Psoas muscle (tissue), 8 donors: ENCODE data around the gene RAB17. TPM values are rescaled to one million over a fixed set of nuclear protein-coding genes. Genes with fewer than 3 reads are reported as not detected.

Experiments
- ATAC-seq, 4 donors: fragments of 200-7000 bp; cut with Tn5 transposase; one replicate each; pipeline ENCODE4 v1.9.1; 2020; ENCODE audit warnings: moderate library complexity in 3 of 4, mild to moderate bottlenecking in 2 of 4
- DNase-seq, 2 donors: peaks; one replicate each; pipeline ENCODE4 v3.0.0-alpha.2; 2020
- H3K27ac ChIP-seq: fragments of 200-600 bp; one replicate; pipeline ENCODE4 v1.8.0; 2022
- H3K27me3 ChIP-seq, 3 donors: fragments of 200-600 bp in 1 of 3; one replicate each; pipeline versions ENCODE4 v1.6.1 to v1.8.0; 2013 to 2022; ENCODE audit warnings: low read length in 2 of 3, mild to moderate bottlenecking in 2 of 3, moderate library complexity in 1 of 3; ENCODE audit not compliant: insufficient read depth in 3 of 3
- H3K36me3 ChIP-seq, 2 donors: fragments of 200-600 bp in 1 of 2; one replicate each; pipeline versions ENCODE4 v1.6.1 to v1.8.0; 2013 to 2022; ENCODE audit warnings: low read depth in 1 of 2, mild to moderate bottlenecking in 1 of 2, moderate library complexity in 1 of 2; ENCODE audit not compliant: insufficient read depth in 1 of 2
- H3K4me1 ChIP-seq: fragments of 200-600 bp; one replicate; pipeline ENCODE4 v1.8.0; 2022
- H3K4me3 ChIP-seq: fragments of 200-600 bp; one replicate; pipeline ENCODE4 v1.8.0; 2022; ENCODE audit warnings: mild to moderate bottlenecking
- H3K9me3 ChIP-seq: fragments of 200-600 bp; one replicate; pipeline ENCODE4 v1.8.0; 2022
- WGBS, 3 donors: extraction: QIAGEN DNeasy Blood & Tissue Kit; methylation state at CpG; one replicate each; pipeline versions ENCODE4 v1.1.6 to v1.1.7; 2013; 5-methylcytosine and 5-hydroxymethylcytosine counted together
- intact Hi-C, 2 donors: fragments of 100-400 bp; cut with DNase I; formaldehyde crosslinking; loops; one replicate each; pipeline versions ENCODE4 v1.11.0 to v1.14.2; 2022
- polyA plus RNA-seq, 3 donors: library from polyadenylated mRNA; stranded (reverse); fragments of 200-250 nt; gene quantifications; one replicate each; pipeline ENCODE4 v1.2.3, GENCODE V29; 2013
- total RNA-seq, 4 donors: library from RNA; stranded (reverse); fragmentation: NEBNext Ultra II Directional in 2 of 4; extraction: Animal tissue kit (Norgen Biotek cat#: 25700) in 2 of 4; gene quantifications; one replicate each; pipeline versions ENCODE4 v1.2.1 to v1.2.4, GENCODE V29; 2021 to 2023
- TF ChIP-seq, protein P1 (sequence below): fragments of 200-600 bp; IDR thresholded peaks from one replicate; pipeline ENCODE4 v1.8.0; 2022; ENCODE audit warnings: antibody characterized with exemption
- donor health status: healthy with polysubstance abuse.
- donor health status: DM: no; HTN: no; CAD: no; lungs with moderate emphysema.
- donor health status: Bipolar disorder and iron deficiency.
- donor health status: healthy.
- donor health status: DM: yes; HTN: yes; CAD: no.
- donor health status: DM: no; HTN: no; CAD: no.
- donor health status: DM: no; HTN: no; CAD: no.
- donor health status: DM: yes; HTN: yes; CAD: no.

Gene RAB17
- total and polyA plus RNA-seq, 7 donors, result 0.52 to 1.5 (median 1.2) TPM

DNA sequence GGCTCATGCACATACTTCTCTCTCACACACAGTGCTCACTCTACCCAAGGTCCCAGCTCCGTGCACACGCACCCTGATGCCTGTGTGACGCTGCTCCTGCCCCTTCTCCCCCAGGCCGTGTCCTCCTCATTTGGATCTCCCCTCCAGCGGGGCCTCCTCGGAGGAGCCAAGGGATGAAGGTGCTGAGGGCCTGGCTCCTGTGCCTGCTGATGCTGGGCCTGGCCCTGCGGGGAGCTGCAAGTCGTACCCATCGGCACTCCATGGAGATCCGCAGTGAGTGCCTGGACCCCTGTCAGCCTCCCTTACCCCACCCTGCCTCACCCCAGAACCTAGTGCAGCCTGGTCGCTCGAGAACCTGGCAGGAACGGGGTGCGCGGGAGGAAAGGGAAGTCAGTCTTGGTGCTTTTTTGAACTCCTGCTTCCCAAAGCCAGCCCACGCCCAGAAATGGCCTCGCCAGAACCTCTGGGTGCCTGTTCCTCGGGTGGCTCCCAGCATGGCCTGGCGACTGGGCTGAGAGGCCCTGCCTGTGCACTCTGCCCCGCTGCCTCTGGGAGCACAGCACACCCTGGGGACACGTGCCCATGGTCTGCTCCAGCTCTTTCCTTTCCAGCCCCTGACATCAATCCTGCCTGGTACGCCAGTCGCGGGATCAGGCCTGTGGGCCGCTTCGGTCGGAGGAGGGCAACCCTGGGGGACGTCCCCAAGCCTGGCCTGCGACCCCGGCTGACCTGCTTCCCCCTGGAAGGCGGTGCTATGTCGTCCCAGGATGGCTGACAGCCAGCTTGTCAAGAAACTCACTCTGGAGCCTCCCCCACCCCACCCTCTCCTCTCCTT, 23.9 kb downstream of the RAB17 start, which contains the start of gene PRLH:
Gene PRLH (plus strand): TSS at position 174 of the 835 bp plus-strand sequence. CDS start 0 bp downstream, at position 174.
- intact Hi-C loops, result loop anchor here (5.0 to 10.0 kb wide), 2 partner anchors 144 to 442 kb away; no protein-coding TSS in a partner anchor
- H3K36me3 ChIP-seq, result no peaks in the 10 kb centered on the region
- 65 to 81% (median 75%) methylated on average over 29 to 32 of the region's 32 CpGs for WGBS, 3 donors
- no peaks in the 10 kb centered on the region for H3K9me3 ChIP-seq
- H3K4me3 ChIP-seq, result no peak within 1 kb of the TSS
- TF ChIP-seq, protein P1, sequence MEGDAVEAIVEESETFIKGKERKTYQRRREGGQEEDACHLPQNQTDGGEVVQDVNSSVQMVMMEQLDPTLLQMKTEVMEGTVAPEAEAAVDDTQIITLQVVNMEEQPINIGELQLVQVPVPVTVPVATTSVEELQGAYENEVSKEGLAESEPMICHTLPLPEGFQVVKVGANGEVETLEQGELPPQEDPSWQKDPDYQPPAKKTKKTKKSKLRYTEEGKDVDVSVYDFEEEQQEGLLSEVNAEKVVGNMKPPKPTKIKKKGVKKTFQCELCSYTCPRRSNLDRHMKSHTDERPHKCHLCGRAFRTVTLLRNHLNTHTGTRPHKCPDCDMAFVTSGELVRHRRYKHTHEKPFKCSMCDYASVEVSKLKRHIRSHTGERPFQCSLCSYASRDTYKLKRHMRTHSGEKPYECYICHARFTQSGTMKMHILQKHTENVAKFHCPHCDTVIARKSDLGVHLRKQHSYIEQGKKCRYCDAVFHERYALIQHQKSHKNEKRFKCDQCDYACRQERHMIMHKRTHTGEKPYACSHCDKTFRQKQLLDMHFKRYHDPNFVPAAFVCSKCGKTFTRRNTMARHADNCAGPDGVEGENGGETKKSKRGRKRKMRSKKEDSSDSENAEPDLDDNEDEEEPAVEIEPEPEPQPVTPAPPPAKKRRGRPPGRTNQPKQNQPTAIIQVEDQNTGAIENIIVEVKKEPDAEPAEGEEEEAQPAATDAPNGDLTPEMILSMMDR, result no peak
- H3K27ac ChIP-seq, result no peak within 1 kb of the TSS
- H3K4me1 ChIP-seq, result peaks cover under 1% of the 10 kb centered on the region
- no peak for DNase-seq
- peaks cover 0 to 5% (median 0%) of the 10 kb centered on the region in 3 donors for H3K27me3 ChIP-seq
- ATAC-seq, result no peak

DNA sequence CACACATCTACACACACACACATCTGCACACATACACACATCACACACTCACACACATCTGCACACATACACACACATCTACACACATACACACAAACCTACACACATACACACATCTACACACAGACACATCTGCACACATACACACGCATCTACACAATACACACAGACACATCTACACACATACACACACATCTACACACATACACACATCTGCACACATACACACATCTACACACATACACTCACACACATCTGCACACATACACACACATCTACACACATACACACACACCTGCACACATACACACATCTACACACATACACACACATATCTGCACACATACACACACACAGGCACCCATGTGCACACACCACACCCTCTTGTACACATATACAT, 24.6 kb downstream of the RAB17 start:
- TF ChIP-seq, protein P1, result no peak
- intact Hi-C loops, result loop anchor here (5.0 to 10.0 kb wide), 2 partner anchors 144 to 441 kb away; no protein-coding TSS in a partner anchor
- 92 to 100% (median 94%) methylated on average over 1 of the region's 1 CpG for WGBS, 3 donors

GRCh38 chr2:237564526-237565131, 25.9 kb downstream of the RAB17 start:
- Histone ChIP-seq H3K36me3 (no peaks in the 10 kb centered on the region), H3K9me3 (no peaks in the 10 kb centered on the region), H3K27me3 (peaks cover 0 to 5% (median 0%) of the 10 kb centered on the region in 3 donors), H3K4me3 (no peak overlapping the region), H3K27ac (no peak overlapping the region), H3K4me1 (peaks cover 1% of the 10 kb centered on the region)
- ATAC-seq, result no peak
- intact Hi-C loops, result loop anchor here (5.0 to 10.0 kb wide), 2 partner anchors 142 to 440 kb away; no protein-coding TSS in a partner anchor
- TF ChIP-seq, protein P1, result no peak
- 62 to 76% (median 63%) methylated on average over 14 of the region's 14 CpGs for WGBS, 3 donors
- DNase-seq, result no peak

More for the DNA sequence above, 24.6 kb downstream of the RAB17 start:
- H3K4me3 ChIP-seq, result no peak overlapping the region
- no peak overlapping the region for H3K27ac ChIP-seq
- DNase-seq, result no peak
- H3K4me1 ChIP-seq, result no peaks in the 10 kb centered on the region
- no peaks in the 10 kb centered on the region for H3K9me3 ChIP-seq
- no peak for ATAC-seq
- no peaks in the 10 kb centered on the region for H3K36me3 ChIP-seq
- H3K27me3 ChIP-seq, result peaks cover 0 to 5% (median 0%) of the 10 kb centered on the region in 3 donors

- no peak overlapping the region for H3K4me3 ChIP-seq
- no peak overlapping the region for H3K27ac ChIP-seq
- no peaks in the 10 kb centered on the region for H3K36me3 ChIP-seq
- no peak for DNase-seq
- peaks cover 9% of the 10 kb centered on the region for H3K4me1 ChIP-seq
- H3K9me3 ChIP-seq, result no peaks in the 10 kb centered on the region
- intact Hi-C loops, result loop anchor here in 1 of 2 donors (10.0 kb wide), 1 partner anchor 439 kb away; no protein-coding TSS in a partner anchor
- ATAC-seq, result no peak
- peaks cover 0 to 5% (median 0%) of the 10 kb centered on the region in 3 donors for H3K27me3 ChIP-seq
- WGBS, 3 donors, result 23 to 26% (median 26%) methylated on average over 14 of the region's 14 CpGs
- TF ChIP-seq, protein P1, result no peak
These were observed 26.7 kb downstream of the RAB17 start for GRCh38 chr2:237563816-237564215.
